GM21723 (cell line): Measurements from ENCODE around the gene HK2.
"Not testable (repeated sequence)": the region's sequence is repeated elsewhere in the genome, so short reads cannot be mapped to it uniquely, and the experiment has no call there.

Source experiments
- ATAC-seq: cut with Tn5 transposase; IDR thresholded peaks from one replicate; pipeline ENCODE4 v1.9.1; 2021; ENCODE audit warnings: mild to moderate bottlenecking, moderate library complexity; ENCODE audit not compliant: unreplicated experiment

The HK2 gene

DNA sequence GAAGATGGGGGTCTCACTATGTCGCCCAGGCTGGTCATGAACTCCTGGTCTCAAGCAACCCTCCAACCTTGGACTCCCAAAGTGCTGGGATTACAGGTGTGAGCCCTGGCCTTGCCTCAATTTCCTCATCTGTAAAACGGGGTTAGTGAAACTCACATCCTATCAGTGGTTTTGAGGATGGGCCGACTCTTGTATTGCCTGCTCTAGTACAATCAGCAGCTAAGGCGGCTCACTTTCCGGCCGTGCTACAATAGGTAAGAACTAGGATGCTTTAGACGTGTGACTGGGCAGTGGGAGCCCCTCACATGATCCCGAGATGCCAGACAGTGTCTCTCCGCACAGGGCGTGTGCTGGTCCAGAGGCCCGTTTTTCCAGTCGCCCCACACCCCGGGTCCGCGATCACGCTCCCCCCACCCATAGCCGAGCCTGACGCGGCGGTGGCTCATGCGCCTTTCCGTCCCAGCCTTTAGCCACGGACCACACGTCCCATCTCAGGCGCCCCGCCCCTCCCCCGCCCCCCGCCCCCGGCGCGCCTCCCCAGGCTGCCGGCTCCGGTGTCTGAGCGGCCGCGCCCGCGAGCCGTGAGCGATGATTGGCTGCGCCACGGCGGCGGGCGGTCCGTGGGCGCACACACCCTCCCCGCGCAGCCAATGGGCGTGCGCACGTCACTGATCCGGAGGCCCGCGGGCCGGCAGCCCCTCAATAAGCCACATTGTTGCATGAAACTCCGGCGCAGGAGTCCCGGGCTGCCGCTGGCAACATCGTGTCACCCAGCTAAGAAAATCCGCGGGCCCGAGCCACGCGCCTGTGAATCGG lies at the start of gene HK2:
Gene HK2, plus strand, starts transcription at position 710 of the 816 bp plus-strand sequence. CDS start 454 bp downstream, outside the sequence.
- peak; percentile 78 for ATAC-seq

DNA sequence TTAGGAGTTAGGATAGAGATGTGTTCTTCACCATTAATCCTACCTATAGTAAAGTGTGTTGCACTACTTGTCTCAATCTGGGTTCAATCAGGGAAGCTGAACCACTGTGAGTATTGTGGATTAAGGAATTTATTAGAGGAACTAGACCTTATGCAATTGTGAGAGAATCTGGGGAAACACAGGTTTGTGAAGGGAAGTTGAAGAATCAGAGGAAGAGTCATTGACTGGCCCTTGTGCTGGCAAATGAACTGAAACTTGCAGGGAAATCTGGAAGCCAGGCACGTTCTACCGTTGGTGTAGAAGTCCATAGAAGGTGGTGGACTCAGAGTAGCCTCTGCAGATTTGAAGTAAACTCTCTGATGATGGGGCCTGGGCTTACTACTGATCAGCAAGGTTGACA lies 44.7 kb upstream of the HK2 start:
- no peak for ATAC-seq

DNA sequence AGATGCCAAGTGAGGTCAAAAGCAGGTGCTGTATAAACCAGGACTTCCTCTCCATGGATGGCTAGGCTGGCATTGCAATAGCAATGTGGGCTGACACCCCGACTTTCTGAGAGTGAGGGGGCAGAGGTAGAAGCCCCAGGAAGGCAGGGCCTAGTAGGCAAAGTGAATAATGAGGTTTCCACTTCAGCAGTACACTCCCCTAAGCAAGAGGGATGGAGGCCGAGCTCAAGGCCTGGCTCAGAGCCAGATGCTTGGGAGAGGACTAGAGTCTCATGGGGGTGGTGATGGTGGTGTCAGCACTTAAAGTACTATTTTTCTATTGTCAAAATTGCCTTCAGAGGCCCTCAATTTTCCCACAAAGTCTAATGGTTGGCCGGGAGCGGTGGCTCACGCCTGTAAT lies 41.6 kb upstream of the HK2 start:
- no peak for ATAC-seq

DNA sequence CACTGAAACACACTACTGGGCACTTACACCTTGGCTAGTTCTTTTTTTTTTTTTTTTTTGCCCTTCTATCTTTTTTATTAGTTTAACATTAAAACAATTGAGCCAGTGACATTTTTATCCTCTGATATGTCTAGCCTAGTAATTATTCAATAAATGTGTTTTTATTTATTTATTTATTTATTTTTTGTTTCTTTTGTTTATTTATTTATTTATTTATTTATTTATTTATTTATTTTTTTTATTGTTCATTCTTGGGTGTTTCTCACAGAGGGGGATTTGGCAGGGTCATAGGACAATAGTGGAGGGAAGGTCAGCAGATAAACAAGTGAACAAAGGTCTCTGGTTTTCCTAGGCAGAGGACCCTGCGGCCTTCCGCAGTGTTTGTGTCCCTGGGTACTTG lies 39.0 kb upstream of the HK2 start:
- not testable (repeated sequence) for ATAC-seq

DNA sequence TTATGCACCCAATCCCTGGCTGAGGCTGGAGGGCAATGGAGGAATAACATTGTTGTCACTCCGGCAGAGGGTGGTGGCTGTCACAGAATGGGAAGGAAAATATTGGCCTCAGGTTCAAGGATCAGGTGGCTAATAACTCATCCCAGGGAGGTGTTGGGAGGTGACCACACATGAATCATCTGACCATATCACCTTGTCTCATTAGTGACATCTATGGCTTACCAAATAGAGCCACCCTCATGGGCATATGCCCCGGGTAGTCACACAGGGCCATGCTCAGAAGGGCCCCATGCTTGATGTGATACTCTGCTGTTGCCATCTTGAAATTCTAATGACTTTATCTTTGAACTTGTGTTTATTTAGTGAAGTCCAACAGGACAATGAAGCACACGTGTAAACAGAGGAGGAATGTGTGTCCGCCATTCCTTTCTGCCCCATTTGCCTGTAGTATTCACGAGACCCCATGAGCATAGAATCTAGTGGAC lies 27.5 kb upstream of the HK2 start:
- no peak for ATAC-seq

DNA sequence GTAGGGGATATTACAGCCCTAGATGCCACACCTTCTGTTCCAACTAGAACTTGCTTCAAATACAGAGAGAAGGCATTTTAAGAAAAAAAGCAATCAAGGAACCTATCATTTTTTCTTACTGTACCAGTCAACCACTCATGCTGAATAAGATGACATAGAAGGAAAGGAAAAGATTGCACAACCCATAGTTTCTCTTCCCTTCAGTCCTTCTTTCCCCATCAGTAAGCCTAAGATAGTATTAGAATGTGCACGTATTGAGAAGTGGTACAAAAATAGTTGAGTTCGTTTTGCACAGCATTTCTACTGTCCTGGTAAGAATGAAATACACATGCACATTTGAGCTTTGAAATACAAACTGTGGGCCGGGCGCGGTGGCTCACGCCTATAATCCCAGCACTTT lies 27.0 kb upstream of the HK2 start:
- no peak for ATAC-seq

DNA sequence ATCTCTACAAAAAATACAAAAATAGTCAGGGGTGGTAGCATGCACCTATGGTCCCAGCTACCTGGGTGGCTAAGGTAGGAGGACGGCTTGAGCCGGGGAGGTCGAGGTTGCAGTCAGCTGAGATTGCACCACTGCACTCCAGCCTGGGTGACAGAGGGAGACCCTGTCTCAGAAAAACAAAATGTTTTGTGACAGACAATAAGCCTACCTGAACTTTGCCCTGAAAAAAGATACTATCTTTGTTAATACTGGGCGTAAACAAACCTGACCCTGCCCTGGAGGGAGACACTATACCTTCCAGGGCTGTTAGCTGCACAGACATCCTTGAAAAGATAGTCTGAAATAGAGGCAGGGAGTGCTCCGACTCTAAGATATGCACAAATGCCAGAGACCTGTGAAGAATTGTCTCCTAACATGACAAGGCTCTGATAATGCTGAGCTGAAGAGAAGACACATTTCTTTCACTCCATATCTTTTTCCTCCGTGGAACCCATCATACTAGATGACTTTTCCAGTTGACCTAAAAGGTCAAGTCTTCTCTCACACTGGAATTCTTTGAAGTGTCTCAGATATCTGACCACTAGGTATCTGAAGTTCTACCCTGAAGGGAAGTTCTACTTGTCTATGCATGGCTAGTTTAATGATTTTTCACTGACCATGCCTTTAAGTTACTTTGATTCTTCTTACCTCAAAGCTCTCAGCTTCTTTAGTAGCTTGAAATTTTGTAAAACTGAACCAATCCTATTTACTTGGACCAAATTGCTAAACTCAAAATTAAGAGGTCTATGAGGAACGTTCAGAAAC lies 20.9 kb upstream of the HK2 start:
- no peak for ATAC-seq

DNA sequence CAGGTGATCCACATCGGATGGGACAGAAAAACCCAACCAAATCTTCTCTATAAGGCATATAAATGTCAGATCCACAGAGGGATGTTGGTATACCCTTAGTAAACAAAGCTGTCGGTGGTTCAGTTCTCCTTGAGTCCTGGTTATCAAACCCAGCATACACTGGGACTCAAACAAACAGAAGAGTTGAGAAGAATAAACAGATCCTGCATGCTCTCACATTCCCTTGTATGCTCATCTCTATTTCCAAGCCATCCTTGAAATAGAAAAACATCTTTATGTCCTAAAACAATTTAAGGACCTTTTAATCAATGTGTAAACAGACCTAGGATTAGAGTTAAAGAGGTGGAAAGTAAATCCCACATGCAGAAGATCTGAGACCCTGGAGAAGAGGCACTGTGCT lies 19.8 kb upstream of the HK2 start:
- ATAC-seq: no peak

DNA sequence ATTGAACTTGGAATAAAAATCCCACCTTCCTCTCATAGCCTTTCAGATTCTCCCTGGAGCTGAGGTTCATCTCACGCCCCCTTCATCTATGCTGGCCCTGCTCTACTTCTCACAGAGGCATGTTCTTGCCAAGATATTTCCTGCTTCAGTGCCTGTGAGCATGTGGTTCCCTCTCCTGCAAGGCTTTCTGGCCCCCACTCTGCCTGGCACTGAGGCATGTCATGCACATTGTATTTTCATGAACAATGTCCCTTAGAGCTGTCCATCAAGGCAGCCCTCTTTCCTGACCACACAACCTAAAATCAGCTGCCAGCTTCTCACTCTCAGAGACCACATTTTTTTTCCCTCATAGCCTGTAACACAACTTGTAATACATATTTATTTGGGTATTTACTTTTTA lies 18.0 kb upstream of the HK2 start:
- no peak for ATAC-seq

DNA sequence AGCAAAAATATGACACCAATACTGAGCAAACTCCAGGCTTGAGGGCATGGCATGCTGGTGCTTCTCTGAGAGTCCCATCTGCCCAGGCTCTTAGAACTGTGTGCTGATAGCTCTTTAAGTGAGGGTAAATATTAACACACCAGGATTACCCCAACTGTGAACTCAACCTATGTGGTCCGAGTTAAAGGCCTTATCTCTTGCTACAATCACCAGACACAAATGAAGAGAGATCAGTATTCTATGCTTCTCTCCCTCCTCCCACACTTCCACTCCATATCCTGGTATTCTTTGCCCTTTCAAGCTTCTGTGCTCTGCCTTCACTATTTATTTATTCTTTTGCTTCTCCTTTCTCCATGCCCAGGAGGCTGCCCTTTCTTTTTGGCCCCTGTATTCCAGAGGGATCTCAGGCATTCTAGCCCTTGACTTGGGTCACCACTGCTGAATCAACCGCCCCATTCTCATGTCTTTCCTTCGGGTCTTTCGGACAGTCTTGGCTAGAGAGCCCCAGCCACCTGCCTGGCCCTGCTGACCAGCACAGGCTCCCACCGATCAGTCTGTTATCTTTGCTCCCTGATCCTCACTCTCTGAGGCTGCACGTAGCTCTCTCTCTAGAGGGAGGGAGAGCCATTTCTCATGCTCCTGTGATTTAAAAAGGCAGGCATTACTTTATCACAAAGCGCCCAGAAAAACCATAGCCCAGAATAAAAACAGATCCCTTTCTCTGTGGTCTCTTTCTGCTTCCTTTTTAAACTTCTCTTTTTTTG lies 17.2 kb upstream of the HK2 start:
- no peak for ATAC-seq

DNA sequence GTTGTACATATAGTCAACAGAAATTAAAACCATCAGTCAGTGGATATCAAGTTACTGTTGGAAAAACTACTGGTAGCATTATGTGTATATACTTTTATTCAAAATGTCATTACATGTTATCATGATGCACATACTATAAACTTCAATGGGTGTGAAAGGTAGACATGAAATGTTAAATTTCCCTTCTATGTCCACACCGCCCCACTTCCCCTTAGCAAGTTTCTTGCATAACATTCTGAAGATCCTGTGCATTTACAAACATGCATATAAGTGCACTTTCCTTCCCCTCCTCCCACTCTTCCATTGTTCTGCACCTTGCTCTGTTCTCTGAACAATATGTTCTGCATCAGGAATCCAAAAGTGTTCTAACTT lies 16.6 kb upstream of the HK2 start:
- no peak for ATAC-seq

DNA sequence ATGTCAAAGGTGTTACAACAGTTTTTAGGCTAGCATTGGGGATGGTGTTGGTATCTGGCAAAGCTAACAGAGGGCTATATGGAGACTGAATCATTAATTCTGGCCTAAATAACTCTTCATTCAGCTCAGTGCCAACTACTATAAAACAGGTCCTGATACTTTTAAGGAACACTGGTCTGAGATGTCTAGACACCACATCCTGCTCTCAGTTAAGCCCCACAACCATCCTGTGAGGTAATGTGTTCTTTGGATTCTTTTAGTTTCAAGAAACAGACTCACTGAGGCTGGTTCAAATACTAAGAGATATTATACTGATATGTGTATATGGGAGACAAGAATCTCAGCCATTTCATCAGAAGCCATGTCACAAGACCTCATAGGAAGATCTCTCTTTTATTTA lies 14.2 kb upstream of the HK2 start:
- ATAC-seq: no peak

DNA sequence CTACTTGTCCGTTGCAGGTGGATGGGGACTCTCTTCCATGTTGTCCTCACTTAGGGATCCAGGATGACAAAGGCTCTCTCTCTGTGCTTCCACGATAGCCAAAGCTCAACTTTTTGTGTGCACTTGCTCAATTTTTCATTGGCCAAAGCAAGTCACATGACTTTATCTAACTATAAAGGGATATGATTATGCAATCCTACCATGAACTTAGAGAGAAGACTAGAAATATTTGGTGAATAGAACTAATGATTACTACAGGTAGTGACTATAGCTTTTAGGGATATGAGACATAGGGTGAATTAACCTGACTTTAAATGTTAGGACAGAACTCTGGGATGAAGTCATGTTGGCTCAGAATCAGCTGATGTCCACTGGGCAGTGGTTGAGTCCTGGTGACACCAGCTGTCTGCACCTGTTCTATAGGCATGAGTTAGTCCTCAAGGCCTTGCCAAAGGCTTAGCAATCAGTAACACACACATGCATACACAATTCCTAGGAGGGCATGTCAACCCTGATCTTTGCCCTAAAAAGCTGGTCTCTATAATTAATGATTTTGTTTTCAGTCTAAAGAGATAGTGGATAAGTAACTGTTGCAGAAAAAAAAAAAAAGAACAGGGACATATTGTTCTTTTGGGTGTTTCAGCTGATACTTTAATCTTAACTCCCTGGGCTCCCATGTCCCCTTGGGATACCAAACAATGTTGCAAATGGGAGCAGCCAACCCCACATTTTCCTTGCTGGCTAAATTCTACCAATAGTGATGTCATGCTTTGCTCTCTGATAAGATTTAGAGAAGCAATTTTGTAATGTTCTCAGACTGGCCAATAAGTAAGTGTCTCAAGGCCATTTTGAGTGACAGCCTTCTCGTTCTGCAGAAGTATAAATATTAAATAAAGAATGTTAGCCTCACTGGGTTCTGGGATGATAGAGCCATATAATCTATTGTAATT lies 12.5 kb upstream of the HK2 start:
- no peak for ATAC-seq

DNA sequence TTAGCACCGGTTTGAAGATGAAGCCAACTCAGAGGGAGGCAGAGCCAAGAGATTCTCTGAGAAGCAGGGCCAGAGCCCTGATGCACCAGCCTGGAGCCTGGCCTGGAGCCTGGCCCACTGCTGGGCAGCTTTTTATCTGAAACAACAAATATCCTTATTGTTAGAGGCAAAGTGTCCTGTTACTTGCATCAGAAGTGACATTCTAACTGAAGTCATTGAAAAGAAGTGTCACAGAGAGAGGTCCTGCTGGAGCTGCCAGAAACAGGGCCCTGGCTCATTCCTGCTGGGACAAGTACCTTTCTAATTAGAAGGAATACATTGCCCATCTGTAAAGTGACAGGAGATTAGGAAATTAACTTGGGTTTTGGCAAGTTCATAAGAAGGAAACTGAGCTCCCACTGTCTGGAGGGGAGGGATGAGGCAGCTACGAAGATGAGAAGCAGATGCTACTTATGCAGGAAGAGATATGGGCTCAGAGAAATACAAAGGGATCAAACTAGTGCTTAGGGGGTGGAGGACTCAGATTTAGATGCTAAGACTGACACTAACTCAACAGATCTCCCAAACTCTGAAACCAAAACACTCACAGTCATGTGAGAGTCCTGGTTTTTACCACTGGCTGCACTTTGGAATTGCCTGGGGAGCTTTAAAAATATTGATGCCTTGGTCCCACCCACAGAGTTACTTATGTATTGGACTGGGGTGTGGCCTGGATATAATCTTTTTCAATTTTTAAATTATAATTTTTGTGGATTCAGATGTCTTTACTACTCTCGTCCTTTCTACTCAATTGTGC lies 11.0 kb upstream of the HK2 start:
- no peak for ATAC-seq

DNA sequence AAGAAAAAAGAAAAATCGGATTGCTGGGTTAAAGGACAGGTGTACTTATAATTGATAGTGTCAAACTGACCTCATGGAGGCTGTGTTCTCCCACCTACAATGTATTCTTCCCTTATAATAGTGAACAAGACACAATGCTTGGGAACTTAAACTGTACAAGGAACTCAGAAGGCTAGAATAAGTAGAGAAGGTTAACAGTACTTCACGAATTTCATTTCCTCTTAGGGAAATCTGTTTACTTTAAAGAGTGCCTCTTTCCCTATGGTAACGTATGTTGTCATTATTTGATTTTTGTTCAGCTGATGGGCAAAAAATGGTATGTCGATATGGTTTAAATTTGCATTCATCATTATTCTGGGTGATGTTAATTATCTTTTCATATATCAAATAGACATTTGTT lies 9.2 kb upstream of the HK2 start:
- no peak for ATAC-seq

DNA sequence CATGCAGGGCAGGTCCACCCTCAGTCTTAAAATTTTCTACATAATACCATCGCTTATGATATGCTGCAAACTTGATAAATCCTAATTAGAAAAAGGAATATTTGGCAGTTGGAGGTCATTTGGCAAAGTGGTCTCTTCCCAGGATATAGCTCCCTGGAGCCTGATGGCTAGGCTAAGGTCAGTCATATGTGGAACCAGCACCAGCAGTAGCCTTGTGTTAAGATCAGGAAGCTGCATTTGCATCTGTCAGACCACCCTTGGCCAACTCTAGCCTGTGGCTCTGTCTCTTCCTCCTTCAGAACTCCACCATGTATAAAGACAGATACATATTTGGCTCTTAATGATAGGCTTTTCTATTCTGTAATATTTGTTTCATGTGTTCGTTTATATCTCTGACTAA lies 5.4 kb upstream of the HK2 start:
- ATAC-seq: no peak

DNA sequence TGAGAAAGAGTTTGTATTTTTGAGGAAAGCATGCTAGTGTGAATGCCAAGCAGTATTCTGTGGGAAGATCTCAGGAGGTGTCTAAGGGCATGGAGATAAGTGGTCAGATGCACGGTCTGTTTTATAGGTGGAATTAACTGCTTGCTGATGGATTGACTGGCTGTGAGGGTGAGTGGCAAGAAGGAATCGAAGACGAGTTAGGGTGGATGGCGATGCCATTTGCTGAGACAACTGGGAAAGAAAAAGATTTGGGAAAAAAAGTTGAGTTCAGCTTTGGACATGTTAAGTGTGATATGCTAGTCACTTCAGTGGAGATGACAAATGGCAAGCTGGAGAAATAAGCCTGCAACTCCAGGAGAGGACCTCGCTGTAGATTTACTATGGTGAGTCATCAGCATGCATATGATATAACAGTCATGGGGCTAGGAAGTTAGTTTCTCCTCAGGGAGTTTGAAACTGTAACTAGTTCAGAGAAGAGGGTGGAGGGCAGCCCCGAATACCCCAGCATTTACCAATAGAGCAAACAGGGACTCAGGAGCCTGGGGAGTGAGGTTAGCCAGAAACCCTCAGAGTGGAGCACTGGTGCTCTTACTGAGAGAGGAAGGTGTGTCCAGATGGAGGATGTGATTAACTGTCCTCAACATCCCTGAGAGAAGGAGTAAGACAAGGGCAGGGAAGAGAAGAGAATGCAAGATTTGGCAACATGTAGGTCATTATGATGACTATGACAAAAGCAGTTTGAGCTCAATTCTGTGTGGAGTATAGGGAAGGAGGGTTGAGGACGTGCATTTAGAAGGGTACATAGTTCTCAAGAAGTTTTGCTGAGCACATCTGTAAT lies 2.0 kb upstream of the HK2 start:
- ATAC-seq: no peak

DNA sequence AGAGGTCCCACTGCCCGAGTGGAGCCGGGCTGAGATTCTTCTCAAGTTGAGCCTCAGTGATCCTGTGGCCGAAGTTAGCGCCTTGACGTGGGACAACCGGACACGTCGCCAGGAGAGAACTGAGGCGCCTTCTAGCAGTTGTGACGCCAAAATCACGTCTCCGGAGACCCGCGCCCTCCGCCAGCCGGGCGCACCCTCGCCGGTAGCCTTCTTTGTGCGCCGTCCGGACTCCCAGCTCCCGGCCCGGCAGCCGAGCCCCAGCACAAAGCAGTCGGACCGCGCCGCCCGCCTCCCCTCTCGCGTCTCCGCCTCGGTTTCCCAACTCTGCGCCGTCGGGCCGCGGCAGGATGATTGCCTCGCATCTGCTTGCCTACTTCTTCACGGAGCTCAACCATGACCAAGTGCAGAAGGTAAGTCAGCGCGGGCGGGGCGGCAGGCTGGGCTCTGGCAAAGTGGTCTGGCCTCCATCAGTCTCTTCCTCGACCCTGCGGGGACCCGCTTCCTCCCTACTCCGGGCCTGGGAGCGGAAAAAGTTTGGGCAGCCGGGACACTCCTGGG lies 386 bp downstream of the HK2 start:
- ATAC-seq: peak; percentile 7
